A549 (cell line): ENCODE data around the gene AMDHD2.

Experiments
- FOSL2 ChIP-seq, 2 experiments: fragments of 450-650 bp in 1 of 2; fragments of >200 bp in 1 of 2; sonication (Bioruptor Twin) in 1 of 2; formaldehyde crosslinking; IDR thresholded peaks; 2 replicates each; pipeline versions ENCODE4 v1.5.0 to v1.6.1; 2016 to 2020; ENCODE audit warnings: mild to moderate bottlenecking in 1 of 2, moderate library complexity in 1 of 2
- MYC ChIP-seq: IDR thresholded peaks from 2 replicates; pipeline ENCODE4 v1.6.1; 2012; ENCODE audit warnings: mild to moderate bottlenecking, inconsistent platforms, low read length, improper control_type of control experiment, borderline replicate concordance

GRCh38 chr16:2527784-2528100 is 7.6 kb downstream of the AMDHD2 start:
- TF ChIP-seq FOSL2 (IDR thresholded peaks at IDR 0.05) = no peak
- TF ChIP-seq FOSL2 (CRISPR knock-in tag; IDR thresholded peaks at IDR 0.05) = no peak
- no peak for TF ChIP-seq MYC
